HEK293 (cell line): ENCODE results near the gene ARHGEF28.

Experiments
- CTCF ChIA-PET: fragments of 350-600 bp; formaldehyde crosslinking; extraction: SDS; loops from one replicate; lab custom pipeline; 2021; ENCODE audit warnings: antibody characterized with exemption; lab: Yijun Ruan, JAX
- POLR2A ChIA-PET: fragments of 300-600 bp; formaldehyde crosslinking; extraction: SDS; loops from one replicate; lab custom pipeline; 2020; ENCODE audit warnings: antibody characterized with exemption, inconsistent platforms; lab: Yijun Ruan, JAX
- H3K27ac ChIP-seq: fragments of 200-500 bp; sonication (Bioruptor generic); 2 replicates; pipeline ENCODE4 v1.5.1; 2014; ENCODE audit warnings: low read depth, low read length, control low read depth, inconsistent platforms; ENCODE audit errors: extremely low read depth
- H3K36me3 ChIP-seq, 2 experiments: fragments of 200-500 bp in 1 of 2; sonication (Bioruptor generic) in 1 of 2; 1 replicate in 1 of 2; 2 replicates in 1 of 2; pipeline ENCODE4 v1.5.1; 2014 to 2017; ENCODE audit warnings: inconsistent platforms in 2 of 2, low read length in 2 of 2; ENCODE audit not compliant: control insufficient read depth in 2 of 2, insufficient read depth in 1 of 2
- H3K4me1 ChIP-seq: fragments of 200-500 bp; sonication (Bioruptor generic); 2 replicates; pipeline ENCODE4 v1.5.1; 2014; ENCODE audit warnings: mild to moderate bottlenecking, low read length, inconsistent platforms; ENCODE audit not compliant: control insufficient read depth, insufficient read depth
- H3K4me3 ChIP-seq: 2 replicates; pipeline ENCODE4 v1.5.1; 2011; ENCODE audit warnings: low read depth, mild to moderate bottlenecking, control low read depth, low read length, moderate library complexity
- H3K9me3 ChIP-seq: fragments of 200-500 bp; sonication (Bioruptor generic); 2 replicates; pipeline ENCODE4 v1.5.1; 2014; ENCODE audit warnings: low read depth, low read length, inconsistent platforms; ENCODE audit not compliant: control insufficient read depth, insufficient read depth
- BCL11B ChIP-seq: fragments of 450-650 bp; formaldehyde crosslinking; IDR thresholded peaks from 2 replicates; pipeline ENCODE4 v1.5.1; 2016; ENCODE audit warnings: low read depth, missing biosample characterization, missing genetic modification characterization
- BCL6B ChIP-seq: fragments of 450-650 bp; formaldehyde crosslinking; IDR thresholded peaks from 2 replicates; pipeline ENCODE4 v1.5.1; 2017; ENCODE audit warnings: missing biosample characterization, missing genetic modification characterization
- GLI2 ChIP-seq: fragments of 450-650 bp; formaldehyde crosslinking; IDR thresholded peaks from 2 replicates; pipeline ENCODE4; 2017; ENCODE audit warnings: missing biosample characterization, missing genetic modification characterization, low read depth, borderline replicate concordance
- GLIS1 ChIP-seq: fragments of 450-650 bp; formaldehyde crosslinking; IDR thresholded peaks from 2 replicates; pipeline ENCODE4 v1.5.1; 2016; ENCODE audit warnings: missing biosample characterization, missing genetic modification characterization
- HIC1 ChIP-seq: fragments of 450-650 bp; formaldehyde crosslinking; IDR thresholded peaks from 2 replicates; pipeline ENCODE4 v1.5.1; 2016; ENCODE audit warnings: missing biosample characterization, missing genetic modification characterization
- HOXA7 ChIP-seq: sonication (generic); formaldehyde crosslinking; IDR thresholded peaks from 2 replicates; pipeline ENCODE4 v1.8.1; 2022; ENCODE audit warnings: missing genetic modification reagents, borderline replicate concordance
- HOXD13 ChIP-seq: sonication (generic); formaldehyde crosslinking; IDR thresholded peaks from 2 replicates; pipeline ENCODE4 v1.8.0; 2022; ENCODE audit warnings: missing genetic modification reagents, borderline replicate concordance
- PRDM1 ChIP-seq: fragments of 450-650 bp; formaldehyde crosslinking; IDR thresholded peaks from 2 replicates; pipeline ENCODE4; 2016; ENCODE audit warnings: missing biosample characterization, missing genetic modification characterization
- SP7 ChIP-seq: fragments of 450-650 bp; formaldehyde crosslinking; IDR thresholded peaks from 2 replicates; pipeline ENCODE4 v1.5.1; 2016; ENCODE audit warnings: missing biosample characterization, missing genetic modification characterization
- TCF7L2 ChIP-seq: IDR thresholded peaks from 2 replicates; pipeline ENCODE4 v1.6.1; 2011; ENCODE audit warnings: low read depth, mild to moderate bottlenecking, inconsistent platforms, low read length, moderate library complexity, borderline replicate concordance
- ZBTB17 ChIP-seq: fragments of 450-650 bp; formaldehyde crosslinking; IDR thresholded peaks from 2 replicates; pipeline ENCODE4 v1.5.1; 2016; ENCODE audit warnings: missing biosample characterization, missing genetic modification characterization
- ZBTB48 ChIP-seq: fragments of 450-650 bp; formaldehyde crosslinking; IDR thresholded peaks from 2 replicates; pipeline ENCODE4 v1.5.1; 2016; ENCODE audit warnings: missing biosample characterization, missing genetic modification characterization
- ZFP3 ChIP-seq: fragments of 450-650 bp; formaldehyde crosslinking; IDR thresholded peaks from 2 replicates; pipeline ENCODE4 v1.5.1; 2016; ENCODE audit warnings: low read depth, missing biosample characterization, missing genetic modification characterization
- ZNF133 ChIP-seq: fragments of 450-650 bp; formaldehyde crosslinking; IDR thresholded peaks from 2 replicates; pipeline ENCODE4 v1.5.1; 2016; ENCODE audit warnings: missing biosample characterization, missing genetic modification characterization
- ZNF175 ChIP-seq: fragments of 450-650 bp; formaldehyde crosslinking; IDR thresholded peaks from 2 replicates; pipeline ENCODE4 v1.5.1; 2016; ENCODE audit warnings: missing biosample characterization, missing genetic modification characterization
- ZNF214 ChIP-seq: fragments of 450-650 bp; formaldehyde crosslinking; IDR thresholded peaks from 2 replicates; pipeline ENCODE4 v1.5.1; 2017; ENCODE audit warnings: missing biosample characterization, mild to moderate bottlenecking, missing genetic modification characterization, borderline replicate concordance
- ZNF350 ChIP-seq: fragments of 450-650 bp; formaldehyde crosslinking; IDR thresholded peaks from 2 replicates; pipeline ENCODE4 v1.5.0; 2017; ENCODE audit warnings: missing biosample characterization, mild to moderate bottlenecking, missing genetic modification characterization
- ZNF362 ChIP-seq: fragments of 450-650 bp; formaldehyde crosslinking; IDR thresholded peaks from 2 replicates; pipeline ENCODE4 v1.5.1; 2016; ENCODE audit warnings: missing biosample characterization, missing genetic modification characterization
- ZNF404 ChIP-seq: fragments of 450-650 bp; formaldehyde crosslinking; IDR thresholded peaks from 2 replicates; pipeline ENCODE4 v1.5.1; 2017; ENCODE audit warnings: missing biosample characterization, missing genetic modification characterization
- ZNF449 ChIP-seq: fragments of 450-650 bp; formaldehyde crosslinking; IDR thresholded peaks from 2 replicates; pipeline ENCODE4 v1.5.1; 2017; ENCODE audit warnings: missing biosample characterization, mild to moderate bottlenecking, missing genetic modification characterization, moderate library complexity
- ZNF548 ChIP-seq: fragments of 450-650 bp; formaldehyde crosslinking; IDR thresholded peaks from 2 replicates; pipeline ENCODE4 v1.5.1; 2016; ENCODE audit warnings: missing biosample characterization, missing genetic modification characterization
- ZNF561 ChIP-seq: fragments of 450-650 bp; IDR thresholded peaks from 2 replicates; pipeline ENCODE4 v1.5.1; 2018; ENCODE audit warnings: missing biosample characterization, missing genetic modification characterization, borderline replicate concordance
- ZNF626 ChIP-seq: fragments of 450-650 bp; sonication (Bioruptor Pico); formaldehyde crosslinking; IDR thresholded peaks from 2 replicates; pipeline ENCODE4 v1.5.1; 2018; ENCODE audit warnings: missing biosample characterization, missing genetic modification characterization, inconsistent platforms
- ZNF76 ChIP-seq: fragments of 450-650 bp; formaldehyde crosslinking; IDR thresholded peaks from 2 replicates; pipeline ENCODE4; 2016; ENCODE audit warnings: low read depth, missing biosample characterization, missing genetic modification characterization, borderline replicate concordance

The ARHGEF28 gene

GRCh38 chr5:73757416-73757815 lies 131.4 kb downstream of the ARHGEF28 start:
- TF ChIP-seq ZNF449, result no peak
- no peak for TF ChIP-seq SP7 (tag by site-specific recombination)
- no peak for TF ChIP-seq ZNF350 (tag by site-specific recombination)
- TF ChIP-seq ZNF626 (tag by site-specific recombination), result no peak
- no peak for TF ChIP-seq ZNF362 (tag by site-specific recombination)
- TF ChIP-seq ZNF175 (tag by site-specific recombination), result no peak
- no peak for TF ChIP-seq GLIS1 (tag by site-specific recombination)
- TF ChIP-seq TCF7L2, result no peak
- TF ChIP-seq ZNF561, result no peak
- TF ChIP-seq ZNF133 (tag by site-specific recombination), result no peak
- TF ChIP-seq ZBTB48 (tag by site-specific recombination), result no peak
- no peak for TF ChIP-seq ZFP3 (tag by site-specific recombination)
- no peak for TF ChIP-seq ZNF548 (tag by site-specific recombination)
- TF ChIP-seq GLI2 (tag by site-specific recombination), result no peak
- no peak for TF ChIP-seq BCL11B (tag by site-specific recombination)
- TF ChIP-seq ZNF404 (tag by site-specific recombination), result no peak
- no peak for TF ChIP-seq HOXA7 (CRISPR knock-in tag)
- no peak for TF ChIP-seq HIC1
- no peak for TF ChIP-seq HOXD13 (CRISPR knock-in tag)
- no peak for TF ChIP-seq ZNF76 (tag by site-specific recombination)
- ChIA-PET POLR2A (no interaction called here), CTCF (no interaction called here)
- Histone ChIP-seq H3K9me3 (no peaks in the 10 kb centered on the region), H3K4me1 (peaks cover 11% of the 10 kb centered on the region), H3K36me3 (no peaks in the 10 kb centered on the region), H3K27ac (no peak overlapping the region), H3K4me3 (no peak overlapping the region)

- CTCF ChIA-PET, result no interaction called here
- Histone ChIP-seq H3K27ac (no peak overlapping the region), H3K4me1 (peaks cover 11% of the 10 kb centered on the region), H3K4me3 (no peak overlapping the region), H3K36me3 (no peaks in the 10 kb centered on the region), H3K9me3 (no peaks in the 10 kb centered on the region)
- peak; percentile 39; the same call in 1 of the 2 replicates for TF ChIP-seq ZBTB17 (tag by site-specific recombination)
- TF ChIP-seq PRDM1 (tag by site-specific recombination), result no peak
- no peak for TF ChIP-seq ZNF214 (tag by site-specific recombination)
- peak; percentile 55; the same call in 1 of the 2 replicates for TF ChIP-seq BCL6B (tag by site-specific recombination)
- POLR2A ChIA-PET, result interaction anchor here (0.7 kb wide), 1 partner anchor 50 kb away, joined by 4 read pairs; no protein-coding TSS in a partner anchor
Observed at GRCh38 chr5:73759771-73760170, 133.8 kb downstream of the ARHGEF28 start.
